Chondrocyte (in vitro differentiated cells): ENCODE data around the gene RAPSN. TPM values are rescaled to one million over a fixed set of nuclear protein-coding genes. Genes with fewer than 3 reads are reported as not detected.

Experiments used
- DNase-seq: peaks from one replicate; pipeline ENCODE4 v3.0.0; 2021; ENCODE audit warnings: mixed read lengths, low spot score
- H3K27ac Mint-ChIP-seq: one replicate; pipeline ENCODE4 v1.8.0; 2021; ENCODE audit warnings: mild to moderate bottlenecking, moderate library complexity, mixed read lengths; ENCODE audit not compliant: unreplicated experiment
- H3K27me3 Mint-ChIP-seq: 2 replicates; pipeline ENCODE4 v1.8.0; 2021; ENCODE audit warnings: low read depth, mixed read lengths
- H3K36me3 Mint-ChIP-seq: 2 replicates; pipeline ENCODE4 v1.8.0; 2021; ENCODE audit warnings: low read depth, mixed read lengths
- H3K4me1 Mint-ChIP-seq: 2 replicates; pipeline ENCODE4 v1.8.0; 2021; ENCODE audit warnings: low read depth, mild to moderate bottlenecking, mixed read lengths
- H3K4me3 Mint-ChIP-seq: one replicate; pipeline ENCODE4 v1.8.0; 2021; ENCODE audit warnings: mild to moderate bottlenecking, moderate library complexity, mixed read lengths; ENCODE audit not compliant: unreplicated experiment
- H3K9me3 Mint-ChIP-seq: 2 replicates; pipeline ENCODE4 v1.8.0; 2021; ENCODE audit warnings: low read depth, mixed read lengths
- total RNA-seq: library from RNA; stranded (reverse); gene quantifications from 3 replicates; pipeline ENCODE4 v1.2.1, GENCODE V29; 2021
- TF ChIP-seq, protein P1 (sequence below): fragments of 200-600 bp; sonication (generic); IDR thresholded peaks from 2 replicates; pipeline ENCODE4 v1.5.0; 2021; ENCODE audit warnings: antibody characterized with exemption, mild to moderate bottlenecking, moderate library complexity

Gene RAPSN
- total RNA-seq, 1 donor from 2014 or later: 0.35 TPM

GRCh38 chr11:47415949-47416472 is 32.9 kb downstream of the RAPSN start:
- TF ChIP-seq, protein P1, sequence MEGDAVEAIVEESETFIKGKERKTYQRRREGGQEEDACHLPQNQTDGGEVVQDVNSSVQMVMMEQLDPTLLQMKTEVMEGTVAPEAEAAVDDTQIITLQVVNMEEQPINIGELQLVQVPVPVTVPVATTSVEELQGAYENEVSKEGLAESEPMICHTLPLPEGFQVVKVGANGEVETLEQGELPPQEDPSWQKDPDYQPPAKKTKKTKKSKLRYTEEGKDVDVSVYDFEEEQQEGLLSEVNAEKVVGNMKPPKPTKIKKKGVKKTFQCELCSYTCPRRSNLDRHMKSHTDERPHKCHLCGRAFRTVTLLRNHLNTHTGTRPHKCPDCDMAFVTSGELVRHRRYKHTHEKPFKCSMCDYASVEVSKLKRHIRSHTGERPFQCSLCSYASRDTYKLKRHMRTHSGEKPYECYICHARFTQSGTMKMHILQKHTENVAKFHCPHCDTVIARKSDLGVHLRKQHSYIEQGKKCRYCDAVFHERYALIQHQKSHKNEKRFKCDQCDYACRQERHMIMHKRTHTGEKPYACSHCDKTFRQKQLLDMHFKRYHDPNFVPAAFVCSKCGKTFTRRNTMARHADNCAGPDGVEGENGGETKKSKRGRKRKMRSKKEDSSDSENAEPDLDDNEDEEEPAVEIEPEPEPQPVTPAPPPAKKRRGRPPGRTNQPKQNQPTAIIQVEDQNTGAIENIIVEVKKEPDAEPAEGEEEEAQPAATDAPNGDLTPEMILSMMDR: no peak
- Mint-ChIP-seq H3K36me3 (peaks cover 24% of the 10 kb centered on the region), H3K4me3 (no peak overlapping the region), H3K4me1 (peaks cover 43% of the 10 kb centered on the region), H3K27me3 (no peaks in the 10 kb centered on the region), H3K9me3 (no peaks in the 10 kb centered on the region), H3K27ac (peak overlapping the region; percentile 91)
- peak; percentile 95 for DNase-seq

DNA sequence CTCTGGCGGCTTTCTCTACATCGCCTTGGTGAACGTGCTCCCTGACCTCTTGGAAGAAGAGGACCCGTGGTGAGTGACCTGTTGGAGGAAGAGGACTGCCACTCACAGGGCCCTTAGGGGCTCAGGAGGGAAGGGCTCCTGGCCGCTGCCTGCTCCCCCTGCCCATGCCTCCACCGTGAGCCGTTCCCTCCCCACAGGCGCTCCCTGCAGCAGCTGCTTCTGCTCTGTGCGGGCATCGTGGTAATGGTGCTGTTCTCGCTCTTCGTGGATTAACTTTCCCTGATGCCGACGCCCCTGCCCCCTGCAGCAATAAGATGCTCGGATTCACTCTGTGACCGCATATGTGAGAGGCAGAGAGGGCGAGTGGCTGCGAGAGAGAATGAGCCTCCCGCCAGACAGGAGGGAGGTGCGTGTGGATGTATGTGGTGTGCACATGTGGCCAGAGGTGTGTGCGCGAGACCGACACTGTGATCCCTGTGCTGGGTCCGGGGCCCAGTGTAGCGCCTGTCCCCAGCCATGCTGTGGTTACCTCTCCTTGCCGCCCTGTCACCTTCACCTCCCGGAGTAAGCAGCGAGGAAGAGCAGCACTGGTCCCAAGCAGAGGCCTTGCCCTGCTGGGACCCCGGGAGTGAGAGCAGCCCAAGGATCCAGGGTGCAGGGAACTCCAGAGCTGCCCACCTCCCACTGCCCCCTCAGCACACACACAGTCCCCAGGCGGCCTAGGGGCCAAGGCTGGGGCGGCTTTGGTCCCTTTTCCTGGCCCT is 33.7 kb downstream of the RAPSN start:
- H3K4me1 Mint-ChIP-seq: peaks cover 45% of the 10 kb centered on the region
- TF ChIP-seq, protein P1: no peak
- DNase-seq: no peak
- H3K9me3 Mint-ChIP-seq: no peaks in the 10 kb centered on the region
- H3K36me3 Mint-ChIP-seq: peaks cover 22% of the 10 kb centered on the region
- H3K4me3 Mint-ChIP-seq: peak overlapping the region; percentile 2
- peak overlapping the region; percentile 91 for H3K27ac Mint-ChIP-seq
- H3K27me3 Mint-ChIP-seq: no peaks in the 10 kb centered on the region

DNA sequence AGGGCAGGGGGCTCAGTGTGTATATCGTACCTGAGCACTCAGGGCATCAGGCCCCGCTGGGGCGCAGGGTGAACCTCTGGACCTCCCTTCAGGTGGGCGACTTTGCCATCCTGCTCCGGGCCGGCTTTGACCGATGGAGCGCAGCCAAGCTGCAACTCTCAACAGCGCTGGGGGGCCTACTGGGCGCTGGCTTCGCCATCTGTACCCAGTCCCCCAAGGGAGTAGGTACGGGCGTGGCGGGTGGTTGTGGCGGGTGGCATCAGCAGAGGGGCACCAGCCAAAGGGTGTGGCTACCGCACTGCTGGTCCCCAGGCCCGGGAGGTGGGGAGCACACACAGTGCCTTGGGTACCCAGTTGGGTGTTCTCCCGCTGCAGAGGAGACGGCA is 34.3 kb downstream of the RAPSN start:
- Mint-ChIP-seq H3K4me3 (no peak overlapping the region), H3K9me3 (no peaks in the 10 kb centered on the region), H3K4me1 (peaks cover 49% of the 10 kb centered on the region), H3K27me3 (no peaks in the 10 kb centered on the region), H3K27ac (peak overlapping the region; percentile 91), H3K36me3 (peaks cover 17% of the 10 kb centered on the region)
- TF ChIP-seq, protein P1: no peak
- peak; percentile 94 for DNase-seq

DNA sequence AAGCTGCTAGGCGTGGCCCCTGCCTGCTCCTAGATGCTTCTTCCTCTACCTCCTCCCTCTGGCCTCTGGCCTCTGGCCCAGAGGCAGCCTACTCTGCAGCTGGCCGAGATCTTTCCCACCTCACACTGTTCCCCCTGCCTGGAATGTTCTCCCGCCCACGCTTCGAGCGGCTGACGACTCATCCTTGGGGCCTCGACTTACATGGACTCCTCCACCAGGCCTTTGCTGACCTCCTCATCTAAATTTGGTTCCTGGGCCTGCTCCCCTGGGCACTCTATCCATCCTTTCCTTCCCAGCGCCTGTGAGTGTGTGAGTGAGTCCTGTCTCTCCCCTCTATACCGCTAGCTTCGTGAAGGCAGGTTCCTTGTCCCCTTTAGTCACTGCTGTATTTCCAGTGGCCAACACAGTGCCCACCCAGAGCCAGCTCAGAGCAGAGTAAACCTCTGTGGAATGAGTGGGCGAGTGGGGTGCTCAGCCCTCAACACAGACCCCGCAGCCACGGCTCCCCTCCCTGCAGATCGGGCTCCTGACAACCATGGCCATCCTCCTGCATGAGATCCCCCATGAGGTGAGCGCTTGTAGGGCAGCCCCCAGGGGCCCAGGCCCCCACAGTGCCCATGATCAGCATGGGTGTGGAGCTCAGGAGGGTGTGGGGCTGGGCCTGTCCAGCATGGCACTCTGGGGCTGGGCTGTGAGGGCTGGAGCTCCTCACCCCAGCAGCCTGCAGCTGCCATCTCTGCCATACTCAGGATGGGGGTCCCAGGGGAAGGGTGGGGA is 34.8 kb downstream of the RAPSN start:
- Mint-ChIP-seq H3K9me3 (no peaks in the 10 kb centered on the region), H3K4me3 (no peak overlapping the region), H3K27me3 (no peaks in the 10 kb centered on the region), H3K36me3 (peaks cover 17% of the 10 kb centered on the region), H3K4me1 (peaks cover 55% of the 10 kb centered on the region), H3K27ac (peak overlapping the region; percentile 83)
- TF ChIP-seq, protein P1: no peak
- DNase-seq: no peak

- peaks cover 17% of the 10 kb centered on the region for H3K36me3 Mint-ChIP-seq
- no peaks in the 10 kb centered on the region for H3K27me3 Mint-ChIP-seq
- DNase-seq: no peak
- no peaks in the 10 kb centered on the region for H3K9me3 Mint-ChIP-seq
- TF ChIP-seq, protein P1: no peak
- H3K4me3 Mint-ChIP-seq: no peak overlapping the region
- H3K4me1 Mint-ChIP-seq: peaks cover 55% of the 10 kb centered on the region
- peak overlapping the region; percentile 83 for H3K27ac Mint-ChIP-seq
These were observed 35.6 kb downstream of the RAPSN start for GRCh38 chr11:47413351-47413750.
